GM19025 (cell line): ENCODE measurements around the gene KRTAP10-10.
"Not testable (repeated sequence)": the region's sequence is repeated elsewhere in the genome, so short reads cannot be mapped to it uniquely, and the experiment has no call there.

Experiments
- ATAC-seq: cut with Tn5 transposase; IDR thresholded peaks from one replicate; pipeline ENCODE4 v1.9.1; 2021; ENCODE audit warnings: mild to moderate bottlenecking, low read depth, moderate library complexity; ENCODE audit not compliant: unreplicated experiment

The KRTAP10-10 gene

DNA sequence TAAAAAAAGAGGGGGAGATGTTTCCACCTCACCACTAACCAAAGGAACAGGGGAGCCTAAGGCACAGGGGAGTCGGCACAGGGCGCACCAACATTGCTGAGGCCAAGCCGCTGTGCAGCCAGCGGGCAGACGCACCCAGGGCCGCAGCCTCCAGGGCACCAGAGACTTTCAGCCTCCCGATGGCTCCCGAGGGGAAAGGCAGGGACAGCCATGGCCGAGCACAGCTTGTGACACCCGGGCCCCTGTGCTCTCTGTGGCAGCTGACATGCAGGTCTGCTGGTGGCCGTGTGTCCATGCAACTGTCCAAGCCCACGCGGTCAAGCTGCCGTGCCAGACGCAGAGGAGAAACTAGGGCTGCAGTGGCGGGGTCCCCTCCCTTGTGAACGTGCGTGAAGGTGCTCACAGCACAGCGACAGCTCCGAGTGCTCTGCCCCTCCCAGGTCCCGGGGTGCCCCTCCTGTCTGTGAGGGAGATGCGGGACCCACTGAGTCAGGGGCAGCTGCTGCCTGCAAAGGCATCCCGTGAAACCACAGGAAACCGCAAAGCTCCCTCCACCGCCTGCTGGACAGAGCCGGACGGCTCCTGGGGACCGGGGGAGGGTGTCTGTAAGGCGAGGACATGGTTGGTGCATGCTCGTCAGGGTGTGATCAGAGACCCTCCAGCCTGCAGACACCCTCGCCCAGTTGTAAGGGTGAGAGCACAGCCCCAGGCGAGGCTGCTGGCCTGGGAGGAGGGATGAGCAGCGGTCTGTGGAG is 11.6 kb downstream of the KRTAP10-10 start:
- ATAC-seq: no peak

DNA sequence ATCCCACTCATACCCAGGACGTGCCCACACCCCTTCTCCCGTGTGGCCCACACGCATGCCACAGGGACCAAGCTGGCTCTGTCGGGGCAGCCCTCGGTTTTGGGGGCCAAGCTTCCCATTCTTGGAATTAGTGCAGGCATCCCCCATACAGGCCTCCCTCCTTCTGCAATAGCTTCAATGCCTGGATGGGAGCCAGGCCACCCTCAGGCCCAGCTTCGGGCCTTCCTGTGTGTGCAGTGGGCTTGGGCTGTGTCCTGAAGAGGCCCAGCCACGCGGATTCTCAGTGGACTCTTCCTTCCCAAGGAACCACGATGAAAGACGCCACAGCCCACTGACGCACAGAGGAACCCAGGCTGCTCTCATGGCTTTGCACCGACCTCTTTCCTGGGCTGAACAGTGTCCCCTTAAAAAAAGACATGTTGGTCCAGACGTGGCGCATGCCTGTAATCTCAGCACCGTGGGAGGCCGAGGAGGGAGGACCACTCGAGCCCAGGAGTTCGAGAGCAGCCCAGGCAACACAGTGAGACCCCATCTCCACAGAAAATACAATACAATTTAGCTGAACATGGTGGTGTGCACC is 12.5 kb downstream of the KRTAP10-10 start:
- no peak for ATAC-seq

DNA sequence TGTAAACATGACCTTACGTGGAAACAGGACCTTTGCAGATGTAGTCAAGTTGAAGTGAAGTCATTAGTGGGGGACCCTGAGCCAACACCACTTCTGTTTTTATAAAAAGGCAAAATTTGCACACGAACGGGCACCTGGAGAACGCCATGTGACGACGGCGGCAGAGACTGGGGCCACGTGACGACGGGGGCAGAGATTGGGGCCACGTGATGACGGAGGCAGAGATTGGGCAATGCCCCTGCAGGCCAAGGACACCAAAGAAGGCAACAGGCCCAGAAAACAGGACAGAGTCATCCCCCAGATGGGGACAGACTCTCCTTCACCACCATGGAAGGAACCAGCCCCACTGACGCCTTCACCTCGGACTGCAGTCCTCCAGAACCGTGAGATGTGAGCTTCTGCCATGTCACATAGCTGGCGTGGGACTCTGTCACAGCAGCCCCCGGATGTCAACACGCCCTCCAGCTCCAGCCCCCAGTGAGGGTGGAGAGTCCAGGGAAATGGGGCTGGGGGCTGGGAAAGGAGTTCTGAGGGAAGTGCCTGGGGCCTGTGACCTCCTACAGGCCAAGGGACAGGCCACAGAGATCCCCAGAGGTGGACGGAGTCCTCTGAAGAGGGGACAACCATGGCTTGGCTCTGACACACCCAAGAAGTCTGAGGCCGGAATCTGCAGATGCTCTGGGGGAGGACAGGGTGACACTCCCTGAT is 13.3 kb downstream of the KRTAP10-10 start:
- ATAC-seq: no peak

DNA sequence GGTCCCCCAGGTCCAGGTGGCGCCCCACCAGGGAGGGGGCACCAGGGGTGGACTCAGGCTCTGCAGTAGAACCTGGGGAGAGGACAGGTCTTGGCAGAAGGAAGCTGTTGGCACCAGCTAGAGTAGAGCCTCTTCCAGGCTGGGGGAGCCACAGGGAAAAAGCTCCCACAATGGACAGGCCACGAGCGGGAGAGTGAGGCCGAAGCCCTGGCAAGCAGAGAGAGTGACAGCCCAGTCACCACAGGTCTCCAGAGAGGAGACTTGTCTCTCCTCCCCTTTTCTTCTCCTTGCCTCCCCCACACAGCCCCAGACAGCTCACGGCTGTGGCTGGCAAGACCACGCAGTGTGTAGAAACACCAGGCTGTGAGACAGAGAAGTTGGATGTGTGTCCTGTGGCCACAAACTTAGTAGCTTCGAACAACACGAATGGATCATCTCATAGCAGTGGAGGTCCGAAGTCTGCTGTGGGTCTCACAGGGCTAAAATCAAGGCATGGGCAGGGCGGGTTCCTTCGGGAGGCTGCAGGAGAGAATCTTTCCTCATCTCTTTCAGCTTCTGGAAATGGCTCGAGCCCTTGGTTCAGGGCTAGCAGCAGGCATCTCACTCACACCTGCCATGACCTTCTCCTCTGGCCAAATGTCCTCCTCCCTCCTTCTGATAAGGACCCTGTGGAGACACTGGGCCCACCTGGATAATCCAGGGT is 14.0 kb downstream of the KRTAP10-10 start:
- no peak for ATAC-seq

DNA sequence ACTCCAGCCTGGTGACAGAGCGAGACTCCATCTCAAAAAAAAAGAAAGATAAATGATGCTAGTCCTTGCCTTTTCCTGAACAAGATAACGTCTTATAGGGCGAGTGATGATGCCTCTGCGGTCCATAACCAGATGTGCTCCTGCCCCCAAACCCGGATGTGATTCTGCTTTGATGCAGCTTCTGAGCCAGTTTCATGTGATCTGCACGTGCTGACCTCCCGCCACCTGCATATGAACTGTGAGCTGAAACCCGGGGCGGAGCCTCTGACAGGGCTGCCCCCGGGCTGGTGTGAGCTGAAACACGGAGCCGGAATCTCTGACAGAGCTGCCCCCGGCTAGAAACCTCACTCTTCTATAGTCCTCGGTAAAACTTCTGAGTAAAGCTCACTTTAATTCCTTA is 16.0 kb downstream of the KRTAP10-10 start:
- no peak for ATAC-seq

DNA sequence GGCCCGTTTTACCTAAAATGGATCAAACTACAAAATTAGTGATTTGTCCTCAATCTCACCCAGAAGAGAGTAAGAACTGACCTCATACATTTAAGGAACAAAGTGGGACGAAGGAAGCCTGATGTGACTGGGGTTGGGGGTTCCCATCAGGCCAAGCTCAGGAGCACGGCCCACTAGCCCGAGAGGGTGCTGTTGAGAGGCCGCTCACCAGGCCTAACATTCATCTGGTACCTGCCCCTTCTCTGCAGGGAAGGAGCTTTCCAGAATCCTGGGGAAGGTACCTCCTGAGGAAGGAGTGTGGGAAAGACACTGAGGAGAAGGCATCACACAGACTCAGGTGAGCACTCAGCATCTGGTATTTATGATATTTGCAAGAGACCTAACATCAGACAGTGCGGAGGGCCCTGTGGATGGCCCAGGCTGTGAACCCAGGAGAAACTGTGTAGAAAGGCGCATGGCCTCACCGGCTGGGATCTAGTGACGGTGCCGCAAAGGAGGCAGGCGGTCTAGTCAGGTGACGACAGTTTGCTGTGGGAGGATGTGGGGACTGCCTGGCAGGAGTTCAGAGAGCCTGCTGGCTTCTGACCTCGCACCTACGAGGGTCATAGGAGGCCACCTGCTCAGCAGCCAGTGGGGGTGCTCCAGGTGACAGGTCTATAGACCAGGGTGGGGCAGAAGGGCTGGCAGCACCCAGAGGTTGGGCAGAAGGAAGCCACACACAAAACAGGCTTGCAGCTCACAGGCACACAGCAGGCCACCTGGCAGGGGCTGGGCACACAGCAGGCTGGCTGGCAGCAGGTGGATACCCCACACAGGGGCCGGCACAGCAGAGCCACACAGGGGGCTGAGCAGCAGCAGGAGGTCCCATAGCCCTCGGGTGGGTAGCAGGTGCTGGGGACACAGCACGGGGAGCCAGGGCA is 16.8 kb downstream of the KRTAP10-10 start:
- ATAC-seq: no peak

DNA sequence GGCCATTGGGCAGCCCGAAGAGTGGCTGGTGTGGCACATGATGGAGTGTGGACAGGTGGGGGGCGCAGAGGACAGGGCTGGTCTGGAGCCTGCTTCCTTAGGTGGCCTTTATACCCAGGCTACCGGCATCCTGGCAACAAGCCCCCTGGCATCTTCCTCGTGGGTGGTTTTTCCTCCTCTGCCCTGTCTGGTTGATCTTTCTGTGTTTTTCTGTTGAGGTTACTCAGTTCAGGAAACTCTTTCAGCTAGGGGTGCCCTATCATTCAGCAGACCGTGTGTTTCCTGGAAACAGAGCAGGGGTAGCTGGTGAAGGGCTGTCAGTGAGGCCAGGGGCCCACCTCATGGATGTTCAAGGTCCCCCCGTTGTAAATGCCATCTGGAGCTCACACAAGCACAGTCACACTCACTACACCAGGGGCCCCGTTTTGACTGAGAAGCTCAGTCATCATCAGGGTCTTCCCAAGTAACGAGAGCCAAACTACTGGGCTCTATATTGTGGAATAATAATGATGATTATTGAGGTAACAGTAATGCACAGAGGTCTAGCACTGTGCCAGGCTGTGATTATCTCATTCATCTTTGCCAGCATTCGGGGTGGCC is 17.5 kb downstream of the KRTAP10-10 start, which contains the start of gene KRTAP12-4:
KRTAP12-4 (minus strand) TSS at position 84 of the 600 bp plus-strand sequence; CDS start at position 39, 45 bp downstream.
- no peak for ATAC-seq

DNA sequence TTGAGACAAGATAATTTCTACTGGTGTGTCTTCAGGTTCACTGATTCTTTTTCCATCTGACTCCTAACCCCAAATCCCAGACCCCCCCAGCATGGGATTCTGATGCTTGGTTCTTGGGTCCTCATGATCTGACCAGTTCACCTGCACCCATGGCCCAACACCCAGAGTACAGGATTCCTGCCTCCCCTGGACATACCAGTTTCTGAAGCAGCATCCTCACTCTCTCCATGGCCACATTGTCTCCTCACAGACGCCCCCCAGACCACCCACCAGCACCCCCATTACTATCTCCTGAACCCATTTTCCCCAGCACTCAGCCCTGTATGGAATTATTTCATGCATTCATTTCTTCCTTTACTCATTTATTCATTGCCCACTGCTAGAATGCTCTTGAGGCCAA is 19.7 kb downstream of the KRTAP10-10 start:
- no peak for ATAC-seq

DNA sequence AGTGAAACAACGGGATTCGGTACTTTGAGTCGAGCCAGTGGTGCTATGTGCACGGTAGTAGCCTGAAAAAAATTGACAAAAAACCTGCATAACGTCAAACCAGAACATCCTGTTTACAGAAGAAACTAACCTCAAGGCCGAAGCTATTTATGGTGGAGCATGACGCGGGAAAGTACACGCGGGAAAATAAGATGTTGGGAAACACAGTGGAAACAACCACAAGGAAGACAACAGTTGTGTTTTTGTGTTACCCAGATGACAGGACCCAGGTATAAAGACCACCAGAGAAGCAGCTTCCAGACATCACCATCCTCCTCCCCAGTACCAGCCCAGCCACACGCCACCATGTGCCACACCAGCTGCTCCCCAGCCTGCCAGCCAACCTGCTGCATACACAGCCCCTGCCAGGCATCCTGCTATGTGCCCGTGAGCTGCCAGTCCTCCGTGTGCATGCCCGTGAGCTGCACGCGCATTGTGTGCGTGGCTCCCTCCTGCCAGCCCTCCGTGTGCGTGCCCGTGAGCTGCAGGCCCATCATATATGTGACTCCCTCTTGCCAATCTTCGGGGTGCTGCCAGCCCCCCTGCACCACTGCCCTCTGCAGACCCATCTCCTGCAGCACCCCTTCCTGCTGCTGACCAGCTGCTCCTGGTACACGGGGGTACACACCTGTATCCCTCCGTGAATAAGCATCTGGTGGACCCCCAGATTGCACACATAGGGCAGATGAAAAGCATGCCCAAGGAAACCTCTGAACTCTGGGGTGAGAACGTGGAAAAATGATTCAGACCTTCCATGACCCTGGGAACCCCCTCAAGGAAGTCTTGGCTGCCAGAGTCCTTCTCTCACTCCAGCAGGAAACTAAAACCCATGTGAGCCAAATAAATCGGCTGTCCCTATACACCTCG is 20.7 kb downstream of the KRTAP10-10 start, which contains the start of gene KRTAP12-3:
KRTAP12-3 (plus strand) TSS at position 298 of the 906 bp plus-strand sequence; CDS start at position 346, 48 bp downstream.
- ATAC-seq: no peak

DNA sequence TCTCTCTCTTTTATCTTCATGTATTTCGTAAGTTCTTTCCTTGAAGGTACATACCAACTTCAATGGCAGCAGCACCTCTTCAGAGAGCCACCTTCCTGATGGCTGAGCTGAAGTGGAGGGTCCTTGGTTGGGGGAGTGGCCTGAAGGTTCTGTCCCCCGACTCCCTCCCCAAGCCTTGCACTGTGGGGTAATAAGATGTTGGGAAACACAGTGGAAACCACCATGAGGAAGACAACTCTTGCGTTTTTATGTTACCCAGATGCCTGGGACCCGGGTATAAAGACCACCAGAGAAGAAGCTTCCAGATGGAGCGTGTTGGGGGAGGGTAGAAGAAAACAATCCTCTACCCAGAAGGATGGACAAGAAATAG is 21.4 kb downstream of the KRTAP10-10 start:
- no peak for ATAC-seq

DNA sequence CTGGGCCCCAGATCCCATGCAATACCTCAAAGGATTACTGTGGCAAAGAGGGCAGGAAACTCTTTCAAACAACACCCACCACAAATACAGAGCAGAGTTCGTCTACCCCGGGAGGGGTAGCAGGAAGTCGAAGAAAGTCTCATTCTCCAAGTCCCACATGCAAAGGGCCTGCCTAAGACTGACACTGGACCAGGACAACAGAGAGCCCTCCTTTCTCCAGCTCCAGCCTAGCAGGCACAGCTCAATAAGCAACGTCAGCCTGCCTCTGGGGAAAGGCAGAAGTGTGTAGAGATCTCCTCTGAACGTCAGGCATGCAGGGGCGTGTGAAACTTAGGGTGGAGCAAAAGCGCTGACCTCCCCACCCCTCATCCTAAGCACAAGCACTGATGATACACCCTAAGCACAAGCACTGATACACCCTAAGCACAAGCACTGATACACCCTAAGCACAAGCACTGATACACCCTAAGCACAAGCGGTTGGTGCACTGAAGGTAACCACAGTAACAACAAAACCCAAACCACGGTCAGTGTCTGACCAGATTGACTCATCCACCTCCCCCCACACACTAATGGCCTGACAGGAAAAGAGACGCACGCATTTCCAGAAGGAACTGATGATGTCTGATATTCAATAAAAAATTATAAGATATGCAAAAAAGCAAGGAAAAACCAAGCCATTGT is 21.9 kb downstream of the KRTAP10-10 start:
- ATAC-seq: no peak

DNA sequence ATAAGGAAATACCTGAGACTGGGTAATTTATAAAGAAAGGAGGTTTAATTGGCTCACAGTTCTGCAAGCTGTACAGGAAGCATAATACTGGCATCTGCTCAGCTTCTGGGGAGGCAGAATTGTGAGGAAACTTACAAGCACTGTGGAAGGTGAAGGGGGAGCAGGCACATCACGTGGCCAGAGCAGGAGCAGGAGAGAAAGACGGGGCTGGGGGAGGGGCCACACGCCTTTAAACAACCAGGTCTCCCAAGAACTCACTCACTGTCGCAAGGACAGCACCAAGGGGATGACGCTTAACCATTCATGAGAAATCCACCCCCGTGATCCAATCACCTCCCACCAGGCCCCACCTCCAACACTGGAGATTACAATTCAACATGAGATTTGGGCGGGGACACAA is 24.4 kb downstream of the KRTAP10-10 start:
- not testable (repeated sequence) for ATAC-seq

DNA sequence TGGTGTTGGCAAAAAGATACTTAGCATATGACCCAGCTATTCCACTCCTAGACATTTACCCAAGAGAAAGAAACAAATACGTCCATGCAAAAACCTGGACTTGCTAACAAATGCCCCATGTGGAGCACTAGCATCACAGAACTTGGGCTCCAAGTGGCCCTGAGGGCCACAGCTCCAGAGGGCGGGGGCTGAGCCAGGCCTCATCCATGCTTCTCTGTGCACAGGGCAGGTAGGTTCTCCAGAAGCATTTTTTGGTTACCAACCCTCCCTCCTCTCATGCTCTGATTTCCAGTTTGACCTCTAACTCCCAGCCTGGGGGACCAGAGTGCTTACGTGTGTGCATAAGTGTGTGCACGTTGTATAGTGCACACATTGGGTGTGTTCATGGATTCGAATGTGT is 27.5 kb downstream of the KRTAP10-10 start:
- no peak for ATAC-seq

DNA sequence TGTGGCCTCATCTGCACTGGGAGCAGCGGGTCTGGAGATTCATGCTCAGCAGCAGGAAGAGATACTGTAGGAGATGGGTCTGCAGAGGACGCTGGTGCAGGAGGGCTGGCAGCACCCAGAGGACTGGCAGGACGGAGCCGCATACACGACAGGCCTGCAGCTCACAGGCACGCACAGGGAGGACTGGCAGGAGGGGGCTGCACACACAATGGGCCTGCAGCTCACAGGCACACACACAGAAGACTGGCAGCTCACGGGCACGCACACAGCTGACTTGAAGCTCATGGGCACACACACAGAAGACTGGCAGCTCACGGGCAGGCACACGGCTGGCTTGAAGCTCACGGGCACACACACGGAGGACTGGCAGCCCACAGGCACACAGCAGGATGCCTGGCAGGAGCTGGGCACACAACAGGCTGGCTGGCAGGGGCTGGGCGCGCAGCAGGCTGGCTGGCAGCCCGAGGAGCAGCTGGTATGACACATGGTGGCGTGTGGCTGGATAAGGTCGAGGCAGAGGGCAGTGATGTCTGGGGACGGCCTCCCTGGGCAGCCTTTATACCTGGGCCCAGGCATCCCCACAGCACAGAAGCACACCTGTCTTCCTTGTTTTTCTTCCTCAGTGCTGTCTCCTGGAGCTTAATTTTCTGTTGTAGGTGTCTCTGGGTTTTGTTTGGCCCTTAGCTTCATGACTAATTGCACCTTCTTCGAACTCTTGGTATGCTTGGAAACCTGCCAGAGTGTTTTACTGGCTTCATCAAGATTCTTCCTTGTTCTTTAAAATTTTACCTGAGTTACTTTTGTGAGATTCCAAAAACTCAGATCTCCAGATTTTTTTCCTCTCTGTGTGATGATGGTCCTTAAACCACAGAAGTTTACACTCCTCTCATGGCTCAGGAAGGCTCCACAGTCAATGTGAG is 29.5 kb downstream of the KRTAP10-10 start, which contains the start of gene KRTAP12-2:
KRTAP12-2 (minus strand) TSS at position 527 of the 920 bp plus-strand sequence; CDS start at position 486, 41 bp downstream.
- ATAC-seq: no peak

DNA sequence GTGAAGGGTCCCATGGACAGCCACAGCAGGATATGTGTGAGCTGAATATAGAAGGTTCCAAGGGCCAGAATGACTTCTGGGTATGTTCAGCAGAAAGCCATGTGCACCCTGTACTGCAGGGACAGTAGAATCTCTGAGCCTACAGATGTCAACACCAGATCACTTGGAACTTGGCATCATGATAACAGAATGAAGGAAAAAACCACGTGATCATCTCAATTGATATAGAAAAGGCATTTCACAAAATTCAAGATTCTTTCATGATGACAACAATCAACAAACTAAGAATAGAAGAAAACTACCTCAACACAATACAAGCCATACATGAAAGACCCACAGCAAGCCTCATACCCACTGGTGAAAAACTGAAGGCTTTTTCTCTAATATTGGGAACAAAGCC is 30.5 kb downstream of the KRTAP10-10 start:
- ATAC-seq: no peak

DNA sequence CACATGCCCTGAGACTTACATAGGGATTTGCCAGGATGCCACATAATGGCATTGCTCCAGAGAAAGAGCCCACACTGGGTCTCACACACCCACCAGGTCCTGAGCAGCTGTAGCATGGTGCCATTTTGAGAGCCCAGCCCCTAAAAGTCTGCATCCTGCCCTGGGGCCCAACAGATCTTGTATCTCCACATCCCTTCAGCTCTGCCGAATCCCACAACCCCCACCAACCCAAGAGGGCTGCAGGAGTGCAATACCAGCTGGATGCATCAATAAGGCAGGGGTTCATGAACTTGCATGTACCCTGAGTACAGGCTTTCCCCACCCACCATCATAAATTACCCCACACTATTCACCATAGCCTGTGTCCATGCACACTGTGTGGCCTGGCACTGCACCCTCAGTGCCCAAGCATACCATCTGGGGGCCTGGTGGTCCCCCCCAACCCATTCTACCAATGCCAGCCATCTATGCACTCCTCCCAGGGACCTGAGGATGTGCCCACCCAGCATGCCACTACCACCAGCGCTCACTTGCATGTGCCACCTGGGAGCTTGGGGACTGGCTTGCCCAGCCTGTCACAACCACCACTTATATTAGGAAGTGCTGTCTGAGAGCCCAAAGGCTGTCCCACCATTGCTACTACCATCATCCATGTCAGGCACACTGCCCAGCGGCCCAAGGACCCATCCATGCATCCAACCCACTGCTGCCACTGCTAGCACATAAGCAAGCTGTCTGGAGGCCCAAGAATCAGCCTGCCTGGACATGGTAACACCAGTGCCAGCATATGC is 33.7 kb downstream of the KRTAP10-10 start:
- ATAC-seq: no peak
